ENCODE results near the gene ZCCHC10.

DNA sequence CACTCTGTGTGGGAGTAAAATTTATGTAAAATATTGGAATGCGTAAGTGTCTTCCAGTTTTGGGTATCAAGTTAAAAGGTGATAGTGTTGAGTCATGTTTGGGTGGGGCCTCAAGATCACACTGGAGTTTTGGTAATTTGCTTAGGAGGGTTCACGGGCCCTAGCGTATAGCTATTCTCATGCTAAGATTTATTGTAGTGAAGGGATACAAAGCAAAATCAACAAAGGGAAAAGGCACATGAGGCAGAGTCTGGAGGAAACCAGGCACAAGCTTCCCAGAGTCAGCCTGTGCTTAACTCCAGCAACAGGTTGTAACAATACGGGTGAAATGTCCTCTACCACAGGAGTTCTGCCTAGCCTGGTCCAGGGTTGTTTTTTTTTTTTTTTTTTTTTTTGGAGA is 45.7 kb upstream of the ZCCHC10 start:
- TF ChIP-seq, protein P1, sequence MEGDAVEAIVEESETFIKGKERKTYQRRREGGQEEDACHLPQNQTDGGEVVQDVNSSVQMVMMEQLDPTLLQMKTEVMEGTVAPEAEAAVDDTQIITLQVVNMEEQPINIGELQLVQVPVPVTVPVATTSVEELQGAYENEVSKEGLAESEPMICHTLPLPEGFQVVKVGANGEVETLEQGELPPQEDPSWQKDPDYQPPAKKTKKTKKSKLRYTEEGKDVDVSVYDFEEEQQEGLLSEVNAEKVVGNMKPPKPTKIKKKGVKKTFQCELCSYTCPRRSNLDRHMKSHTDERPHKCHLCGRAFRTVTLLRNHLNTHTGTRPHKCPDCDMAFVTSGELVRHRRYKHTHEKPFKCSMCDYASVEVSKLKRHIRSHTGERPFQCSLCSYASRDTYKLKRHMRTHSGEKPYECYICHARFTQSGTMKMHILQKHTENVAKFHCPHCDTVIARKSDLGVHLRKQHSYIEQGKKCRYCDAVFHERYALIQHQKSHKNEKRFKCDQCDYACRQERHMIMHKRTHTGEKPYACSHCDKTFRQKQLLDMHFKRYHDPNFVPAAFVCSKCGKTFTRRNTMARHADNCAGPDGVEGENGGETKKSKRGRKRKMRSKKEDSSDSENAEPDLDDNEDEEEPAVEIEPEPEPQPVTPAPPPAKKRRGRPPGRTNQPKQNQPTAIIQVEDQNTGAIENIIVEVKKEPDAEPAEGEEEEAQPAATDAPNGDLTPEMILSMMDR (IDR thresholded peaks at IDR 0.05; ENCODE audit: extremely low read depth in 1 of 2, insufficient read depth in 1 of 2, low read depth in 1 of 2, low read length in 2 of 2) = no peak
- TF ChIP-seq POLR2A (IDR thresholded peaks at IDR 0.05; ENCODE audit: low read depth, low read length) (no peak), EZH2 (IDR thresholded peaks at IDR 0.05; ENCODE audit: borderline replicate concordance, low read depth, low read length, severe bottlenecking) (no peak), GATA2 (IDR thresholded peaks at IDR 0.05; ENCODE audit: insufficient read depth, insufficient read length, low read depth, low read length) (no peak), POLR2AphosphoS5 (IDR thresholded peaks at IDR 0.05; ENCODE audit: insufficient read depth, low read depth, low read length) (no peak)

All from endothelial cell of umbilical vein (primary cell).